ENCODE results near the gene TYMS.

The TYMS gene

GRCh38 chr18:715626-716025 is 58.2 kb downstream of the TYMS start:
- DNase-seq: no peak

GRCh38 chr18:717003-717402 is 59.5 kb downstream of the TYMS start:
- DNase-seq: no peak

All from NCI-H2227 treated with DMSO at 0.1 percent for 48 hours (cell line).